ENCODE measurements around the gene ZNF552. TPM values are rescaled to one million over a fixed set of nuclear protein-coding genes. Genes with fewer than 3 reads are reported as not detected.
A peak's percentile ranks its signal among the peaks of the same experiment; 100 is the strongest.

The ZNF552 gene
- total RNA-seq, 4 donors from 2014 or later: 5.3 to 13.6 (median 10.2) TPM

DNA sequence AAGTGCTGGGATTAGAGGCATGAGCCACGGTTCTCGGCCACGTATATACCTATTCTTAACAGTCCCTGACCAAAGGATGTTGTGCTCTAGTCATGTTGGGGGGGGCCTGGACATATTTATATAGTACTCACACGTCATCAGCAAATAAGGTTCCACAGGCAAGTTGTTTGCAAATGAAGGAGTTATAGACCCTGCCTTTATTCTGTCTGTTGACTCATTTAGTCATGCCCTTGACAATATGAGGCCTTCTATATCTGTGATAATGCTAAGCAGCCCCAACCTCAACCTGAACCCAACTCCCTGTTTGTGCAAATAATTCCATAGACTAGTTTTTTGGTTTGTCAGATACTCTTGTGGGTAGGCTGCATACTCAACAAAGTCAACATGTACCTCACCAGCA lies 36.4 kb downstream of the ZNF552 start:
- WGBS, 2 donors: 96 to 100% methylated on average over 4 of the region's 4 CpGs
- peaks cover 30% of the 10 kb centered on the region in 2 donors for H3K36me3 ChIP-seq
- TF ChIP-seq, protein P1, sequence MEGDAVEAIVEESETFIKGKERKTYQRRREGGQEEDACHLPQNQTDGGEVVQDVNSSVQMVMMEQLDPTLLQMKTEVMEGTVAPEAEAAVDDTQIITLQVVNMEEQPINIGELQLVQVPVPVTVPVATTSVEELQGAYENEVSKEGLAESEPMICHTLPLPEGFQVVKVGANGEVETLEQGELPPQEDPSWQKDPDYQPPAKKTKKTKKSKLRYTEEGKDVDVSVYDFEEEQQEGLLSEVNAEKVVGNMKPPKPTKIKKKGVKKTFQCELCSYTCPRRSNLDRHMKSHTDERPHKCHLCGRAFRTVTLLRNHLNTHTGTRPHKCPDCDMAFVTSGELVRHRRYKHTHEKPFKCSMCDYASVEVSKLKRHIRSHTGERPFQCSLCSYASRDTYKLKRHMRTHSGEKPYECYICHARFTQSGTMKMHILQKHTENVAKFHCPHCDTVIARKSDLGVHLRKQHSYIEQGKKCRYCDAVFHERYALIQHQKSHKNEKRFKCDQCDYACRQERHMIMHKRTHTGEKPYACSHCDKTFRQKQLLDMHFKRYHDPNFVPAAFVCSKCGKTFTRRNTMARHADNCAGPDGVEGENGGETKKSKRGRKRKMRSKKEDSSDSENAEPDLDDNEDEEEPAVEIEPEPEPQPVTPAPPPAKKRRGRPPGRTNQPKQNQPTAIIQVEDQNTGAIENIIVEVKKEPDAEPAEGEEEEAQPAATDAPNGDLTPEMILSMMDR (IDR thresholded peaks at IDR 0.05): no peak
- TF ChIP-seq POLR2A (IDR thresholded peaks at IDR 0.05): no peak
- no peak for DNase-seq
- no peaks in the 10 kb centered on the region for H3K27me3 ChIP-seq
- intact Hi-C loops (cut with DNase I): no loop called here
- H3K27ac ChIP-seq: no peak overlapping the region
- H3K9me3 ChIP-seq: no peaks in the 10 kb centered on the region
- H3K4me1 ChIP-seq: no peaks in the 10 kb centered on the region
- no peak overlapping the region for H3K4me3 ChIP-seq (replicated peaks in 1 of 3)

DNA sequence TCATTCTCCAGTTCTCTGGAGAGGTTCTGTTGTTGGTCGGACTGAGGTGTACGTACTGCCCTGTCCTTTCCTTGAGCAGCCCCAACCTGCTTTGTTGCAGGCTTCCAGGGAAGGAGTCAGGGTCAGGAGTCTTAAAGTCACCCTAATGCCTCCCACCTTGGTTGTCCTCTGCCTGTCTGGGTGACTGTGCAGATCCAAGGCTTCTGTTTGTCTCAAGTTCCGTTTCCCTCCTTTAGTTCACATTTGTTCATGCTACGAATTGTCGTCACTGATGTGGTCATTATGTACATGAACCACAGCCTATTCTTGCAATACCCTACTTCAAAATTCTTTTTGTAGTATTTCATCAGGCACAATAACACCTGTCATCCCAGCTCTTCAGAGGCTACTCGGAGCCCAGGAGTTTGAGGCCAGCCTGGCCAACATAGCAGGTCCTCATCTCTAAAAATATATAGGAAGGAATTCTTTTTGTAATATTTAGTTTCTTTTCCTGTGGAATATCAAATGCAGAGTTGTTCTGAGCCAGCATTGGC lies 37.9 kb downstream of the ZNF552 start:
- intact Hi-C loops (cut with DNase I): no loop called here
- TF ChIP-seq, protein P1 (IDR thresholded peaks at IDR 0.05): no peak
- no peak for TF ChIP-seq POLR2A (IDR thresholded peaks at IDR 0.05)
- no peak overlapping the region for H3K27ac ChIP-seq
- no peaks in the 10 kb centered on the region for H3K27me3 ChIP-seq
- peaks cover 30% of the 10 kb centered on the region in 2 donors for H3K36me3 ChIP-seq
- no peak overlapping the region for H3K4me3 ChIP-seq (replicated peaks in 1 of 3)
- H3K4me1 ChIP-seq: no peaks in the 10 kb centered on the region
- no peaks in the 10 kb centered on the region for H3K9me3 ChIP-seq
- no peak for DNase-seq
- 85 to 95% methylated on average over 6 of the region's 6 CpGs for WGBS, 2 donors

DNA sequence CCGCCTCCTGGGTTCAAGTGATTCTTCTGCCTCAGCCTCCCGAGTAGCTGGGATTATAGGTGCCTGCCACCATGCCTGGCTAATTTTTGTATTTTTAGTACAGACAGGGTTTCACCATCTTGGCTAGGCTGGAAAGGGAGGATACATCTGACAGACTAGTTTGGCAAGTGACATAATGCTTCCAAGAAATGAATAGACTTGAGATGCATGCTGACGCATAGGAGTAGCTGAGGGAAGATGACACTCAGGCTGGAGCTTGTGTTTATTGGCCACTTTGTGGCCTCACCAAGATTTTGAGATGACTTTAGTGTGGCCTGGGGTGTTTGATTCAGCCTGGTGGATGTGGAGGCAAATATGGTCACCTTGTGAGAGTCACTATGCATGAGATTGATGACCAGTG lies 41.2 kb downstream of the ZNF552 start:
- H3K36me3 ChIP-seq: peaks cover 10 to 16% of the 10 kb centered on the region in 2 donors
- H3K4me1 ChIP-seq: peaks cover 7 to 17% of the 10 kb centered on the region in 2 donors
- H3K4me3 ChIP-seq (replicated peaks in 1 of 3): no peak overlapping the region
- no peak for DNase-seq
- H3K9me3 ChIP-seq: no peaks in the 10 kb centered on the region
- intact Hi-C loops (cut with DNase I): no loop called here
- no peak overlapping the region for H3K27ac ChIP-seq
- 96 to 97% methylated on average over 3 of the region's 3 CpGs for WGBS, 2 donors
- TF ChIP-seq, protein P1 (IDR thresholded peaks at IDR 0.05): no peak
- no peak for TF ChIP-seq POLR2A (IDR thresholded peaks at IDR 0.05)
- H3K27me3 ChIP-seq: no peaks in the 10 kb centered on the region

DNA sequence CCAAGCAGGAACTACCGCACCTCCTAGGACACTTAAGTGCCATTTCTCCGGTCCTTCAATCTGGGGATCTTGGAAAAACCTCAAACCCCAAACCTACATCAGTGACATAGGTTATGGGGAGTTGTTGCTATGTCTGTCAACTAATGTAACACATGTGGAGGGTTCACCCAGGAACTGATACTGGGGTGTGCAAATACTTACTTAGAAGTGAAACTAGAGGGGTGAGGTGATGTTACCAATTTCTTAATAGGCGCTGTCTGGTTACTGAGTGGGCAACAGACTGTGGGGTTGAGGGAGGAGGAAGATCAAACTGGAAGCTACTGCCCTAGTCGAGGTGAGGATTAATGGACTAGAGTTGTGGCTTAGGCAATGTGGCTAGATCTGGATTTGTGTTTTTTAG lies 43.3 kb downstream of the ZNF552 start:
- H3K4me3 ChIP-seq (replicated peaks in 1 of 3): no peak overlapping the region
- no peak for TF ChIP-seq POLR2A (IDR thresholded peaks at IDR 0.05)
- TF ChIP-seq, protein P1 (IDR thresholded peaks at IDR 0.05): no peak
- peaks cover 0 to under 1% of the 10 kb centered on the region in 2 donors for H3K36me3 ChIP-seq
- H3K27me3 ChIP-seq: no peaks in the 10 kb centered on the region
- no peak for DNase-seq
- H3K4me1 ChIP-seq: peaks cover 7 to 17% of the 10 kb centered on the region in 2 donors
- intact Hi-C loops (cut with DNase I): no loop called here
- 87 to 92% methylated on average over 4 of the region's 4 CpGs for WGBS, 2 donors
- H3K9me3 ChIP-seq: no peaks in the 10 kb centered on the region
- H3K27ac ChIP-seq: no peak overlapping the region

DNA sequence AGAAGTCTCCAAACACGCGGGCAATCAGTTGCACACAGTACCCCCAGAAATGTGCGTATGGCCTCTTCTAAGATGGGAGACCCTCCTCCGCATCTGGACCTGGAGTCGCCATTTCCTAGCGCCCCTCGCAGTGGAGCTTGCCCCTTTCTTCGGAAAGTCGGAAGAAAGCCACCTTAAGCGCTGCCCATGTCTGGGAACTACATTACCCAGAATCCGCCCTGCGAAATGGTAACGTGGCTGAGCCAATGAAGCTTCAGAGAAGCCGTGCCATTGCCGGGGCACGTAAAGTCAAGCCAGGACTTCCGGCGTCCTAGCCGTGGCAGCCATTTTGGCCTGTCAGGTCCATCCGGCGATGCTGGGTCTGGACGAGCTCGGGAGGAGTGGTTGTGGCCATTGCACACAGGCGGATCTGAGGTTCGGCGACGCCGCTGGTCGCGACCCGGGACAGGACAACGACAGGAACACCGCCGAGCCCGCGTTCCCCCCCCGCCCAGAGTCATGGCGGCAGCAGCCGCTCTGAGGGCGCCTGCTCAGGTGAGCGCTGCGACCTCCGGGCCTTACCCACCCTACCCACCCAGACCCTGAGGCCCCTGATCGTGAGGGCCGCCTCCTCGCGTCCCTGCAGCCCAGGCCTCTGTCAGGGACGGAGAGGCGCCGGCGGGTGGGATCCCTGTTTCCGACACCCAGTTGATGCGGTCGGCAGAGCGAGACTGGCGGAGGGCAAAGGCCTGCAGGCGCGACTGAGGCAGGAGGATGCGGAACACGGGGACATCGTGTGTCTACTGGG lies 45.2 kb downstream of the ZNF552 start, which contains the start of gene ZNF586:
TSS of gene ZNF586 (plus strand) at position 332 of the 787 bp plus-strand sequence. CDS start at position 499, 167 bp downstream.
- H3K9me3 ChIP-seq: no peaks in the 10 kb centered on the region

More for the DNA sequence above, 45.2 kb downstream of the ZNF552 start, which contains the start of gene ZNF586:
- TF ChIP-seq POLR2A (IDR thresholded peaks at IDR 0.05): peak in 1 of 2 donors; percentile 64
- TF ChIP-seq, protein P1 (IDR thresholded peaks at IDR 0.05): no peak
- DNase-seq: peak; percentile 90 to 92
- intact Hi-C loops (cut with DNase I): loop anchor here (10.0 kb wide), 1 partner anchor 45 kb away; the partner anchor contains the start of gene ZNF552
- no peaks in the 10 kb centered on the region for H3K36me3 ChIP-seq
- H3K4me1 ChIP-seq: peaks cover 7 to 17% of the 10 kb centered on the region in 2 donors
- 2 to 4% methylated on average over 26 to 28 of the region's 61 CpGs for WGBS, 2 donors
- peak within 1 kb of the TSS; percentile 53 to 82 (median 57) for H3K27ac ChIP-seq
- peak within 1 kb of the TSS in 2 of 3 donors; percentile 66 to 97 for H3K4me3 ChIP-seq (replicated peaks in 1 of 3)
- no peaks in the 10 kb centered on the region for H3K27me3 ChIP-seq
